OCI-LY3 (cell line): ENCODE data around the gene BICDL2.
A peak's percentile ranks its signal among the peaks of the same experiment; 100 is the strongest.

Source experiments
- H2AFZ ChIP-seq: fragments of 200-600, 300-600 bp; shearing (Covaris generic); 2 replicates; pipeline ENCODE4 v1.6.0; 2014; ENCODE audit warnings: antibody characterized with exemption, low read depth, low read length
- H3K27ac ChIP-seq: fragments of 200-600, 300-600 bp; sonication (generic); 2 replicates; pipeline ENCODE4 v1.5.1; 2014; ENCODE audit warnings: mild to moderate bottlenecking, low read length, moderate library complexity, mixed read lengths
- H3K27me3 ChIP-seq: fragments of 200-600, 300-600 bp; sonication (generic); 2 replicates; pipeline ENCODE4 v1.6.1; 2014; ENCODE audit warnings: low read depth, low read length, mixed read lengths
- H3K36me3 ChIP-seq: fragments of 200-600, 300-600 bp; sonication (generic); replicated peaks from 2 replicates; pipeline ENCODE3; 2014; ENCODE audit warnings: low read depth, low read length, mixed read lengths
- H3K4me1 ChIP-seq: fragments of 300-600, 200-600 bp; sonication (generic); 2 replicates; pipeline ENCODE4 v1.6.1; 2014; ENCODE audit warnings: low read length, mixed read lengths
- H3K4me2 ChIP-seq: fragments of 200-600, 300-600 bp; sonication (generic); 2 replicates; pipeline ENCODE4 v1.6.1; 2014; ENCODE audit warnings: low read length, mixed read lengths
- H3K4me3 ChIP-seq: fragments of 300-600, 200-600 bp; sonication (generic); 2 replicates; pipeline ENCODE4 v1.5.1; 2014; ENCODE audit warnings: antibody characterized with exemption, mild to moderate bottlenecking, low read length, moderate library complexity
- H3K79me2 ChIP-seq: fragments of 300-600, 200-600 bp; shearing (Covaris generic); 2 replicates; pipeline ENCODE4 v1.6.1; 2014; ENCODE audit warnings: mild to moderate bottlenecking, low read length, mixed read lengths
- H3K9ac ChIP-seq: fragments of 300-600, 200-600 bp; shearing (Covaris generic); 2 replicates; pipeline ENCODE4 v1.6.0; 2014; ENCODE audit warnings: mild to moderate bottlenecking, low read length, moderate library complexity
- H3K9me3 ChIP-seq: fragments of 200-600, 300-600 bp; shearing (Covaris generic); 2 replicates; pipeline ENCODE4 v1.6.1; 2014; ENCODE audit warnings: low read length, mixed read lengths; ENCODE audit not compliant: insufficient read depth
- H4K20me1 ChIP-seq: fragments of 200-600, 300-600 bp; sonication (generic); 2 replicates; pipeline ENCODE4 v1.6.1; 2016; ENCODE audit warnings: low read length, mixed read lengths; ENCODE audit not compliant: insufficient read depth
- CTCF ChIP-seq: fragments of 200-600, 300-600 bp; sonication (generic); IDR thresholded peaks from 2 replicates; pipeline ENCODE4 v1.5.1; 2014; ENCODE audit warnings: antibody characterized with exemption, low read length, low read depth
- EZH2phosphoT487 ChIP-seq: fragments of 200-600 bp; shearing (Covaris generic); IDR thresholded peaks from 2 replicates; pipeline ENCODE4 v1.6.1; 2018; ENCODE audit warnings: antibody characterized with exemption, mixed run types, low read depth

Gene BICDL2

GRCh38 chr16:3065742-3066439 lies 29.1 kb upstream of the BICDL2 start:
- no peaks in the 10 kb centered on the region for H3K27me3 ChIP-seq
- H3K27ac ChIP-seq, result no peak overlapping the region
- H3K4me2 ChIP-seq, result peak overlapping the region; percentile 48
- H3K4me1 ChIP-seq, result peaks cover 15% of the 10 kb centered on the region
- TF ChIP-seq EZH2phosphoT487 (no peak), CTCF (no peak)
- H3K4me3 ChIP-seq, result peak overlapping the region; percentile 47
- H3K9me3 ChIP-seq, result no peaks in the 10 kb centered on the region
- peak overlapping the region; percentile 68 for H2AFZ ChIP-seq
- no peaks in the 10 kb centered on the region for H3K79me2 ChIP-seq
- H4K20me1 ChIP-seq, result no peaks in the 10 kb centered on the region
- no peaks in the 10 kb centered on the region for H3K36me3 ChIP-seq
- H3K9ac ChIP-seq, result peak overlapping the region; percentile 38; the same call in 1 of the 2 replicates

- no peak for TF ChIP-seq EZH2phosphoT487
- TF ChIP-seq CTCF, result no peak
- Histone ChIP-seq H2AFZ (peak within 1 kb of the TSS; percentile 68), H3K79me2 (no peaks in the 10 kb centered on the region), H4K20me1 (no peaks in the 10 kb centered on the region), H3K4me2 (peak within 1 kb of the TSS; percentile 48), H3K4me1 (peaks cover 15% of the 10 kb centered on the region), H3K36me3 (no peaks in the 10 kb centered on the region), H3K4me3 (peak within 1 kb of the TSS; percentile 47), H3K27ac (no peak within 1 kb of the TSS), H3K9ac (peak within 1 kb of the TSS; percentile 38; the same call in 1 of the 2 replicates), H3K9me3 (no peaks in the 10 kb centered on the region), H3K27me3 (peaks cover 4% of the 10 kb centered on the region; the same call in 1 of the 2 replicates)
Observed at GRCh38 chr16:3065069-3065741, 28.5 kb upstream of the BICDL2 start, which contains the start of gene IL32. TSS of gene IL32 (plus strand) at chr16:3065640. CDS start at chr16:3065812, 172 bp downstream.

GRCh38 chr16:3063625-3064386 lies 27.1 kb upstream of the BICDL2 start:
- no peak overlapping the region for H3K4me2 ChIP-seq
- H3K9me3 ChIP-seq, result no peaks in the 10 kb centered on the region
- no peak overlapping the region for H3K27ac ChIP-seq
- H3K27me3 ChIP-seq, result peaks cover 5% of the 10 kb centered on the region; the same call in 1 of the 2 replicates
- H3K79me2 ChIP-seq, result no peaks in the 10 kb centered on the region
- H3K9ac ChIP-seq, result no peak overlapping the region
- H3K36me3 ChIP-seq, result no peaks in the 10 kb centered on the region
- peaks cover 21% of the 10 kb centered on the region for H3K4me1 ChIP-seq
- TF ChIP-seq EZH2phosphoT487, result no peak
- H3K4me3 ChIP-seq, result no peak overlapping the region
- no peak overlapping the region for H2AFZ ChIP-seq
- no peaks in the 10 kb centered on the region for H4K20me1 ChIP-seq

- peaks cover 21% of the 10 kb centered on the region for H3K4me1 ChIP-seq
- no peak overlapping the region for H3K27ac ChIP-seq
- peaks cover 5% of the 10 kb centered on the region; the same call in 1 of the 2 replicates for H3K27me3 ChIP-seq
- H4K20me1 ChIP-seq, result no peaks in the 10 kb centered on the region
- H3K36me3 ChIP-seq, result no peaks in the 10 kb centered on the region
- H3K4me2 ChIP-seq, result no peak overlapping the region
- no peaks in the 10 kb centered on the region for H3K79me2 ChIP-seq
- H3K9me3 ChIP-seq, result no peaks in the 10 kb centered on the region
- H3K9ac ChIP-seq, result no peak overlapping the region
- no peak overlapping the region for H3K4me3 ChIP-seq
- TF ChIP-seq EZH2phosphoT487 (no peak), CTCF (no peak)
- H2AFZ ChIP-seq, result no peak overlapping the region
Observed at GRCh38 chr16:3062553-3062952, 25.8 kb upstream of the BICDL2 start.
